Upper lobe of left lung (tissue), 6 donors: ENCODE data around the gene MXD3. TPM values are rescaled to one million over a fixed set of nuclear protein-coding genes. Genes with fewer than 3 reads are reported as not detected.

Source experiments
- ATAC-seq, 2 donors: fragments of 200-7000 bp; cut with Tn5 transposase; one replicate each; pipeline ENCODE4 v1.9.1; 2022; ENCODE audit warnings: mild to moderate bottlenecking in 2 of 2, moderate library complexity in 2 of 2; ENCODE audit not compliant: low FRiP score in 2 of 2
- DNase-seq, 2 donors: peaks; one replicate each; pipeline ENCODE4 v3.0.0-alpha.2; 2019 to 2020
- H3K27ac ChIP-seq, 4 donors: fragments of 200-600 bp; sonication (generic); one replicate each; pipeline ENCODE4 v1.5.1; 2016 to 2019
- H3K27me3 ChIP-seq, 4 donors: fragments of 200-600 bp; sonication (generic); one replicate each; pipeline ENCODE4 v1.5.1; 2017 to 2019
- H3K36me3 ChIP-seq, 4 donors: fragments of 200-600 bp; sonication (generic); one replicate each; pipeline ENCODE4 v1.5.1; 2016 to 2019
- H3K4me1 ChIP-seq, 4 donors: fragments of 200-600 bp; sonication (generic); one replicate each; pipeline ENCODE4 v1.5.1; 2018 to 2019
- H3K4me3 ChIP-seq, 4 donors: fragments of 200-600 bp; sonication (generic); one replicate each; pipeline ENCODE4 v1.5.1; 2017 to 2019; ENCODE audit warnings: mild to moderate bottlenecking in 2 of 4, moderate library complexity in 1 of 4
- H3K9me3 ChIP-seq, 4 donors: fragments of 200-600 bp; sonication (generic); one replicate each; pipeline ENCODE4 v1.5.1; 2018 to 2019
- CTCF ChIP-seq, 6 experiments: fragments of 450-650 bp in 4 of 6; fragments of 200-600 bp in 2 of 6; sonication (generic) in 2 of 6; IDR thresholded peaks; one replicate each; pipeline ENCODE4 v1.5.1; 2016 to 2019; ENCODE audit warnings: antibody characterized with exemption in 6 of 6
- EP300 ChIP-seq, 4 donors: sonication (generic); formaldehyde crosslinking; IDR thresholded peaks; one replicate each; pipeline ENCODE4 v1.5.1; 2017; ENCODE audit warnings: antibody characterized with exemption in 4 of 4, control low read depth in 2 of 4
- POLR2A ChIP-seq, 4 donors: fragments of 450-650 bp; IDR thresholded peaks; one replicate each; pipeline ENCODE4 v1.5.1; 2016 to 2017; ENCODE audit warnings: antibody characterized with exemption in 4 of 4, mild to moderate bottlenecking in 2 of 4
- POLR2AphosphoS5 ChIP-seq, 2 donors: sonication (generic); formaldehyde crosslinking; IDR thresholded peaks; one replicate each; pipeline ENCODE4 v1.5.1; 2017; ENCODE audit warnings: antibody characterized with exemption in 2 of 2
- WGBS, 2 donors: methylation state at CpG; one replicate each; pipeline ENCODE4 v1.1.5; 2017 to 2018; 5-methylcytosine and 5-hydroxymethylcytosine counted together
- total RNA-seq, 6 donors: library from RNA; depleted of rRNA in 4 of 6; stranded (reverse); fragments of >200 nt in 4 of 6; gene quantifications; one replicate each; pipeline versions ENCODE4 v1.1.0 to v1.2.1, GENCODE V29; 2016 to 2021
- donor health status: DM: no; HTN: no; CAD: no; lungs with moderate emphysema.
- donor health status: DM: no; HTN: yes; CAD: no; lungs with severe emphysema.

MXD3 gene
- total RNA-seq, 6 donors from 2014 or later, result 8.8 to 29.5 (median 13.6) TPM

- H3K4me1 ChIP-seq, result no peaks in the 10 kb centered on the region
- no peaks in the 10 kb centered on the region for H3K27me3 ChIP-seq
- H3K4me3 ChIP-seq, result no peak overlapping the region
- DNase-seq, result no peak
- no peaks in the 10 kb centered on the region for H3K9me3 ChIP-seq
- H3K27ac ChIP-seq, result no peak overlapping the region
- WGBS, 2 donors, result 88% methylated on average over 2 of the region's 2 CpGs
- peaks cover 38 to 97% (median 75%) of the 10 kb centered on the region in 4 donors for H3K36me3 ChIP-seq
- no peak for TF ChIP-seq EP300 (IDR thresholded peaks at IDR 0.05)
- TF ChIP-seq POLR2AphosphoS5 (IDR thresholded peaks at IDR 0.05), result no peak
- ATAC-seq, result no peak
Observed at GRCh38 chr5:177288191-177288590, 23.5 kb downstream of the MXD3 start.

GRCh38 chr5:177276886-177277285 is 34.8 kb downstream of the MXD3 start:
- Histone ChIP-seq H3K36me3 (peaks cover 19 to 66% (median 46%) of the 10 kb centered on the region in 4 donors), H3K9me3 (no peaks in the 10 kb centered on the region), H3K27me3 (no peaks in the 10 kb centered on the region), H3K4me1 (peaks cover 0 to 3% (median 0%) of the 10 kb centered on the region in 4 donors), H3K4me3 (no peak overlapping the region), H3K27ac (no peak overlapping the region)
- 47 to 67% methylated on average over 1 of the region's 1 CpG for WGBS, 2 donors
- no peak for DNase-seq
- TF ChIP-seq EP300 (IDR thresholded peaks at IDR 0.05), result no peak
- no peak for TF ChIP-seq POLR2AphosphoS5 (IDR thresholded peaks at IDR 0.05)
- TF ChIP-seq POLR2A (IDR thresholded peaks at IDR 0.05), result no peak
- no peak for TF ChIP-seq CTCF (IDR thresholded peaks at IDR 0.05)
- ATAC-seq, result no peak

- Histone ChIP-seq H3K4me1 (peaks cover 0 to 3% (median 0%) of the 10 kb centered on the region in 4 donors), H3K9me3 (no peaks in the 10 kb centered on the region), H3K4me3 (no peak overlapping the region), H3K27ac (no peak overlapping the region), H3K36me3 (peaks cover 17 to 67% (median 46%) of the 10 kb centered on the region in 4 donors), H3K27me3 (no peaks in the 10 kb centered on the region)
- no peak for DNase-seq
- no peak for ATAC-seq
- TF ChIP-seq CTCF (IDR thresholded peaks at IDR 0.05) (no peak), EP300 (IDR thresholded peaks at IDR 0.05) (no peak), POLR2AphosphoS5 (IDR thresholded peaks at IDR 0.05) (no peak), POLR2A (IDR thresholded peaks at IDR 0.05) (no peak)
- 81 to 95% methylated on average over 6 of the region's 6 CpGs for WGBS, 2 donors
Observed at GRCh38 chr5:177275883-177276282, 35.8 kb downstream of the MXD3 start.

- Histone ChIP-seq H3K4me3 (no peak overlapping the region), H3K27me3 (no peaks in the 10 kb centered on the region), H3K27ac (no peak overlapping the region), H3K9me3 (no peaks in the 10 kb centered on the region), H3K36me3 (peaks cover 18 to 77% (median 52%) of the 10 kb centered on the region in 4 donors), H3K4me1 (no peaks in the 10 kb centered on the region)
- DNase-seq, result no peak
- 93% methylated on average over 4 of the region's 4 CpGs for WGBS, 2 donors
- no peak for ATAC-seq
- TF ChIP-seq POLR2A (IDR thresholded peaks at IDR 0.05), result no peak
- no peak for TF ChIP-seq POLR2AphosphoS5 (IDR thresholded peaks at IDR 0.05)
- no peak for TF ChIP-seq CTCF (IDR thresholded peaks at IDR 0.05)
- TF ChIP-seq EP300 (IDR thresholded peaks at IDR 0.05), result no peak
Observed at GRCh38 chr5:177271113-177271512, 40.6 kb downstream of the MXD3 start.

- TF ChIP-seq POLR2A (IDR thresholded peaks at IDR 0.05) (no peak), CTCF (IDR thresholded peaks at IDR 0.05) (no peak), POLR2AphosphoS5 (IDR thresholded peaks at IDR 0.05) (no peak), EP300 (IDR thresholded peaks at IDR 0.05) (no peak)
- ATAC-seq, result no peak
Observed at GRCh38 chr5:177270653-177271052, 41.0 kb downstream of the MXD3 start.

More at GRCh38 chr5:177270653-177271052, 41.0 kb downstream of the MXD3 start:
- WGBS, 2 donors, result 90 to 91% methylated on average over 3 of the region's 3 CpGs
- DNase-seq, result no peak
- peaks cover 18 to 77% (median 51%) of the 10 kb centered on the region in 4 donors for H3K36me3 ChIP-seq
- H3K27ac ChIP-seq, result no peak overlapping the region
- no peaks in the 10 kb centered on the region for H3K4me1 ChIP-seq
- H3K9me3 ChIP-seq, result no peaks in the 10 kb centered on the region
- H3K4me3 ChIP-seq, result no peak overlapping the region
- no peaks in the 10 kb centered on the region for H3K27me3 ChIP-seq
